HL-60 (cell line): Measurements from ENCODE around the gene FGF1.

Experiments
- CTCF ChIP-seq: IDR thresholded peaks from one replicate; pipeline ENCODE4 v1.5.1; 2011; ENCODE audit warnings: low read length, control low read depth, inconsistent platforms; ENCODE audit not compliant: insufficient read depth
- GABPA ChIP-seq: IDR thresholded peaks from 2 replicates; pipeline ENCODE4 v1.6.1; 2012; ENCODE audit warnings: low read depth
- POLR2AphosphoS5 ChIP-seq: IDR thresholded peaks from 2 replicates; pipeline ENCODE4 v1.6.1; 2012; ENCODE audit warnings: low read depth
- REST ChIP-seq: IDR thresholded peaks from 2 replicates; pipeline ENCODE4 v1.6.1; 2012; ENCODE audit warnings: low read depth; ENCODE audit not compliant: insufficient replicate concordance

DNA sequence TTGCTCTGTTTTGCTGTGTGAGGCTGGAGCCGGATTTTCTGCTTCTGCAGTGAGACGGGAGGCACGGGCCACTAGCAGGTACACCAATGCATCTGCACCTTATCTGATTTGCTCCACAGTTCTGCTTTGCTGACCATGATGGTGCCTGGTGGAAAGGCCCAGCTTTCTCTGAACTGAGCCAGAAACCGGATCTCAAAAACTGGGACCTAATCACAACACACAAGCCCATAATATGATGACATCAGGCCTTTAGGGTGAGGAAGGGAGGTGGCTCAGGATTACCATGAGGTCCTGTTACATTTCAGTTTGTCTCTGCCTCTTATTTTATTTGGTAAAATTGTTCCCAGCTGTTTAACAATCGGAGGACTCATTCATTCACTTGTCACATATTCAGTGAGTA is 49.8 kb downstream of the FGF1 start:
- TF ChIP-seq CTCF (no peak), POLR2AphosphoS5 (no peak), GABPA (no peak), REST (no peak)
